Activated CD4-positive, CD25-positive, alpha-beta regulatory T cell treated with anti-CD3 and anti-CD28 coated beads, Interleukin-2, amount 50 U/mL, for 16 hours (primary cell): Measurements from ENCODE around the gene DRC1.
A peak's percentile ranks its signal among the peaks of the same experiment; 100 is the strongest.

ENCODE experiments used
- DNase-seq: peaks from one replicate; pipeline ENCODE4 v3.0.0-alpha.2; 2020; ENCODE audit warnings: low read depth, low spot score

DRC1 gene

GRCh38 chr2:26492749-26493515 lies 91.2 kb downstream of the DRC1 start:
- DNase-seq: no peak

- no peak for DNase-seq
These were observed 91.8 kb downstream of the DRC1 start for GRCh38 chr2:26493566-26493965.

- no peak for DNase-seq
These were observed 92.5 kb downstream of the DRC1 start for GRCh38 chr2:26494199-26494598.

GRCh38 chr2:26494891-26495290 lies 93.2 kb downstream of the DRC1 start:
- no peak for DNase-seq

GRCh38 chr2:26495705-26496297 lies 94.1 kb downstream of the DRC1 start:
- no peak for DNase-seq

GRCh38 chr2:26500406-26500805 lies 98.7 kb downstream of the DRC1 start:
- no peak for DNase-seq

GRCh38 chr2:26503231-26503880 lies 101.6 kb downstream of the DRC1 start:
- DNase-seq: peak; percentile 61

- no peak for DNase-seq
These were observed 102.3 kb downstream of the DRC1 start for GRCh38 chr2:26504002-26504401.

GRCh38 chr2:26506279-26506678 lies 104.6 kb downstream of the DRC1 start:
- DNase-seq: no peak
